Activated gamma-delta T cell treated with Interleukin-2 at 50 U/mL for 16 hours (primary cell): ENCODE measurements around the gene ASF1B.

Experiments
- DNase-seq: peaks from one replicate; pipeline ENCODE4 v3.0.0-alpha.2; 2020

The ASF1B gene

DNA sequence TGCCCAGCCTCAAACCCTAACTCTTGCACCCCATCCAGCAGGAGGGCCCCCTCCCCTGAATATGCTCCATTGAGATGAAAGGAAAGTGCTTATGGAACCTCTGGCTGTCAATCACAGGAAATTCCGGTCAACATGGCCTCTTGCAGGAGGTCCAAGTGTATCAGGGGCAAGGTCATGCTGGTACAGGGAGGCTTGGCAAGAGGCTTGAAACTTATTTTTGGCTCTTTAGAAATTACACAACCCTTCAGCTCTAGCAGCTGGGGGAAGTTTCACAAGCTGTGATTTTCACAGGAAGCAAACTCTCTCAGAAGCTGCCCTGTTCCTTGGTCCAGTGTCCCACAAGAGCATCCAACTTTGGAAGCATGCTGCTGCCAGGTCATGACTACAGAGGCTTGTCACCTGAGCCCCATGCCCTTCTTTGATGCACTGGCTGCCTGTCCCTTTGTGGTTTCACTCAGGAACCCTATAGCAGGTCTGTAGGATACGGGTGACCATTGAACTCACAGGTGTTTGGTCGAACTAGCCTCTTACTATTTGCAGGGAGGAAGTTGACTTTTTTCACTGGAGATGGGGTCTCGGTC lies 8.4 kb downstream of the ASF1B start:
- DNase-seq = no peak

DNA sequence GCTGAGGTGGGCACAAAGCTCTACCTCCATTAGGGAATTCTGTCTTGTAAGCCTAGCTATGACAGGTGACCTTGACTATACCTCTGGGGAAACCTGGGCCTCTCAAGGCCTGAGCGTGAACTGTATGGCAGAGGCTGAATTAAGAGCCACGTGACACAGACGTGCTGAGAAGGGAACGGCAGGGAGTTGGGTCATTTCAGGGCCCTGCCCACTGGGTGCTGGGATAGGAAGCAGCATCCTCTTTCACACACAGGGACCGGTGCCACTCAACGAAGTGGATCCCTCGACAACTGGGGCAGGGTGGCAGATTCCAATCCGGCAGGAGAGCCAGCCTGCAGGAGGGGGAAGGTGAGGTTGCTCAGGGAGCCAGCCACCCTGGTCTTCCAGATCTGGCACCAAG lies 9.2 kb downstream of the ASF1B start:
- no peak for DNase-seq

DNA sequence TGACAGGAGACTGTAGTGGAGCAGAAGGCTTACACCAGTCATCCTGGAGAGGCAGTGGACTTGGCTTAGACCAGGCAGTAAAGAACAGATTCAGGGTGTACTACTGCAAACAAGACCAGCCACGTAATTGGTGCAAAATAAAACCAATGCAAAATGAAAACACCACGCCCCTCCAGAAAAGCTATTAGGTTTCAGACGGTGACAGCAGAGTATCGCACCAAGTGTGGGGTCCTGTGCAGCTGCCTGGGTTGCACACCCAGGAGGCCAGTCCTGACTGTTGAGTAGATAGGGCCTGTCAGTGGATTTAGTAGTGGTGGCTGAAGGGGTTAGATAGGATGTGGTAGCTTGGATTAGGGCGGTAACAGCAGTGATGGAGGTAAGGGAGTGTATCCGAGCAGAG lies 13.5 kb downstream of the ASF1B start:
- no peak for DNase-seq

DNA sequence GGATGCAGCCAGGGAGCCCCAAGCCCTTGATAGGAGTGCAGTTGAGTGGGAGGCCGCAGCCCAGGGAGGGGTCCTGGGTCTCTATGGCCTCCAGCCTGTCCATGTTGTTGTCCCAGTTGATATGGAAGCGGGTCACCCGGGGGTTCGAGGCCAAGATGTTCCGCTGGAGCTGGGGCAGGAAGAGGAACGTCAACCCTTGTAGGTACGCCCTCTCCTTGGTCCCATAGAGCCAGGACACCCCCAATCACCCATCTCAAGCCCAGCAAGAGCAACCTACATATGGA lies 15.9 kb downstream of the ASF1B start:
- no peak for DNase-seq

DNA sequence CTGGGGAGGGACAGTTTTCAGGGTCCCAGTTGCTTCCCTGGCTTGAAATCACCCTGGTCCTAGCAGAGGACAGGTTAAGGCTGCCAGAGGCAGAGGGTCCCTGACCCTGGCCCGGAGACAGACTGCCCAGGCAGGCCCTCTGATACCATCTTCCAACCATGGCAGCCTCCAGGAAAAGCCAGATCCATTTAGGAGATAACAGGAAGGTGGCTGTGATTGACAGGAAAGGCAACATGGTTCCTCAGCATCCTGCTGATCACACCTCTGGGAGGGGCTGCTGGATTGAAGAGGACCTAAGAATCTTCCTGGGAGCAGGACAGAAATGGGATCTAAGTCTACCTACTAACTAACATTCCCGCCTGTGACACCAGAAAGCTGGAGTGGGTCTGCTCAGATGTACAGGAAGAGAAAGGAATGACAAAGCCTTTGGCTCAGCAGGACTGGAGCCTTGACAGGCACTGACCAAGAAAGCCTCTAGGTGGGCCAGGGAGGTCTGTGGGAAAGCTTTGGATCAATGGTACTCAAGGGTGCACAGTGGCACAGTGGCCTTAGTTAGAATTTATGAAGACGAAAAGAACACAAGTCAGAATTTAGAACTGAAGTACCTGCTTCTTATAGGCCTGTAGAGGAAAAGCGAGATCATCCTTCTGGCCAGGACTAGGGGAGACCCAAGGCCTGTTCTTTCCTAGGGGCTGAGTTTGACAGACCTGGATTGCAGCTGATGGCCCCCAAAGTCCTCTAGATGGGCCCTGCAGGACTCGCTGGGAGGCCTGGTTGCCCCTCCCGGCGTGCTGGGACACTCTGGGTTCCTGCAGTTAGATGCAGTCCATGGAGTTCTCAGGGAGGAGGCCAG lies 16.5 kb downstream of the ASF1B start:
- no peak for DNase-seq

DNA sequence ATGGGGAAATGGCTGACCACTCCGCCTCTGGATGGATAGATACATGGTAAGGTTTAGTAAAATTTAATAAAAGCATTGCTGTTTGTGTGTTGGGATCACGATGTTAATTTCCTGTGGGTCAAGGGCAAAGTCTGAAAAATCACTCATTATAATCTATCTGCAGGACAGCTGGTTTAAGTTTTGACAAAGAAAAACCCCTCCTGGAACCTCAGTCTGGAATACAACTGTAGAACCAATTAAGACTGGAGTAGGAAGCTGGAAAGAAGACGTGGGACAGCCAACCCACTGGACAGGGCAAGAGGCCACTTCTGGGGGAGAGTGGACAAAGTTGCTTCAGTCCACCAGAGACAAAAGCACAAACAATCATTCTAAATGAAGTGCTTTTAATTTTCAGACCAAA lies 17.2 kb downstream of the ASF1B start:
- no peak for DNase-seq

DNA sequence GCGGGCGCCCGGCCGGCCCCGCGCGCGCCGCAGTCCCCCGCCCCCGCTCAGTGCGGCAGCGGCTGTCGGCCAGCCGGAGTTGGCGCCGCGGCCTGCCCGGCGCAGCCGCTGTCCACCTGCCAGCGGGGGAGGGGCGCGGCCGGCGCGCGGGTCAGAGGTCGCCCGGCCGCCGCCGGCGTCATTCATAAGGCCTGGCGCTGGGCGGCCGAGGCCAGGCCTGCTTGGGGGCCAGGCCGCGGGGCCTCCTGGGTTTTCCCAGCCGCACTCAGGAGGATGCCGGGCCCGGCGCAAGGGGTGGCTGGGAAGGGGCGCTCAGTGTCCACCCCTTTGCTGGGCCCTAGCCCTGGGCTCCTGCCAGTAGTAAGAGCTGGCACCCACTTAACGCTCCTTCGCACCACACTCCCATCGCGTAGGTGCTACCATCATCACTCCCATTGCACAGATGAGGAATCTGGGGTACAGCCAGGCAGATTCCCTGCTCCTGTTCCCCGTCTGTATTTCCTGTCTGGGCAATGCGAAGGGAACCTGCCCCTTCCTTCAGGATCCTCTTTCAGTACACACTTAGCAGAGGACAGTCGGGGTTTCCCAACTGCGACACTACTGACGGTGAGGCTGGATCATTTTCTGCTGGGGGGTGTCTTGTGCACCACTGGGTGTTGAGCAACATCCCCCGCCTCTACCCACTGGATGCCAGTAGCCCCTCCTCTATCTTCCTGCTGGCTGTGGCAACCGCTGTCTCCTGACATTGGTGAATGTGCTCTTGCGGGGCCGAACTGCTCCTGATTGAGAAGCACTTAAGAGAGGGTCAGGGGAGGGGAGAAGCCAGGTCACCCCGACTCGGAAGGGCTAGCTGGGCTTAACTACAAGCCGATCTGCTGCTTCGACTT lies 18.0 kb downstream of the ASF1B start:
- DNase-seq = peak; percentile 36

DNA sequence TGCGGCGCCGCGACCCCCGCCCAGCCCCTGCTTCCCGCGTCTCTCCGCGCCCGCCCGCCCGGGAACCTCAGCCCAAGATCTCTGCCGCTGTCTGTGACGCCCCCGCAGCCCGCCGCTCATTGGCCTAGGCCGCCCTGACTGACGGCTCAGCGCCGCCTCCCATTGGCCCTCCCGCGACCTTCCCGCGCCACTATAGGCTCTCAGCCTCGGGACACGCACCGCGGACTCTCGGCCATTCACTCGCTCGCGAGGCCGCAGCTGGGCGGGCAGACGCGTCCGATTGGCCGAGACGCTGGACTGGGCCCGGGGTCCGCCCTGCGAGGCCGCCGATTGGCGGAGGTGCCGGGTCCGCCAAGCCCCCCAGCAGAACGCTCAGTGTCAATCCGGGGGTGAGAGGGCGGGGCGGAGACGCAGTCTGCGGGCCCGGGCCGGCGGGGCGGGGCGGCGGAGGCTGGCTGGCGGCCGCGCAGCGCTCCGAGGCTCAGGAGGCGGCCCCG lies 18.7 kb downstream of the ASF1B start, which contains the start of gene PRKACA:
PRKACA (minus strand) TSS at position 95 of the 497 bp plus-strand sequence. CDS start 215 bp downstream, outside the sequence.
- DNase-seq = peak; percentile 98

DNA sequence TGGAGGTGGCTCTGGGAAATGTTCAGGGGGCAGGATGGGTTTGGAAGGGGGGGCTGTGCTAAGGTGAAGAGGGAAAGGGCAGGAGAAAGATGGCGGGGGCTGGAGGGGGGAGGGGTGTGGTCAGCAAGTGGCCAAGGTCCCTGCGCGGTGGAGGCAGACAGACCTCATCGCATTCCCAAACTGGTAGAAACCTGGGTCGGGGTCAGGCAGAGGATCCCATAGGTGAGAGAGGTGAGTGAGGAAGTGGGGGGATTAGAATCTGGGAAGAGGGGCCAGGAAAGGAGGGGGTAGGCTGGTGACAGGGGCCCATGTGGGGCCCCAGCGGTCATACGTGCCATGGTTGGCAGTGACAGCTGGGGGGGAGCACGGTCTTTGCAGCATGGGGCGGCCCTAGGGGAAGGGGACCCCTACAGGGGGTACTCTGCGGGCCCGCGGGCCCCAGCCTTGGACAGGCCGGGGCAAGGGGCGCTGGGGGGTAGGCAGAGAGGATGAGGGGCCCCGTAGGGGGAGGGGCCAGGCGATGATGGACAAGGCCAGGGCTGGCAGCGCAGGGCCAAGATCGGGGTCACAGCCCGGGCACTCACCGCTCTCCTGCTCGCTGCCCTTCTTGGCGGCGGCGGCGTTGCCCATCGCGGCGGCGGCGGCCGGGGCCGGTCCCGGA lies 19.3 kb downstream of the ASF1B start:
- peak; percentile 14 for DNase-seq

DNA sequence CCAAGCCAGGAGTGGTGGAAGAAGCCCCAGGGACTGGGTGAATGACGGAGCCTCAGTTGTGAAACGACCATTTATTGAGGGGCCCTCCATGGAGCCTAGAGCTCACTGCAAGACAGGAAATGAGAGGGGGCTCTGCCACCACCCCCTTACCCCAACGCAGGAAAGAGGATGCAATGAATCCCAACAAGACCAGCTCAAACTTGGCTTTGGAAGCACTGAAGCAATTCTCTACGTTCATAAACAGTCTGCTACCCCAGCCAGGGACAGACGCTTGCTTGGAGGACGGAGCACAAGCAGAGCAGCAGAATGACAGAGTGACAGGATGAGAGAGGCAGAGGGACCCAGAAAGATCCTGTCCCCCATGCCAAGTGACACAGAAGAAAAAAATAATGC lies 19.9 kb downstream of the ASF1B start:
- no peak for DNase-seq

DNA sequence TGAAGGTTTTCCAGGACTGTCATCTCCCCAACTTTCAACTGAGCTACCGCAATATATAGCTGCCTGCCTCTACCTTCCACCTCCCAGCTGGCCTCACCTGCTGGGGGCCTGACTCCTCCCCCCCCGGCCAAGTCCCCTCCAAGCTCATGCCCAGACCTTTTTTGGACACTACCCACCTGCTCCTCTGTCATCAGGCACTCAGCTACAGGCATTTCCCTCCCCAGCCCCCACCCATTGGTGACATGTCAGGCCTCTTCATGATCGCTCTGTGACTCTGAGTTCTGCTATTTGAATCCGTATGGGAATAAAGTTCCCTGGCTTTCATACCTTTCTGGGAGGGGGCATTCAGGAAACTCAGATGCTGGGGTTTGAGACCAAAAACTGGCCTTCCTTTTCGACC lies 20.6 kb downstream of the ASF1B start:
- DNase-seq = no peak

DNA sequence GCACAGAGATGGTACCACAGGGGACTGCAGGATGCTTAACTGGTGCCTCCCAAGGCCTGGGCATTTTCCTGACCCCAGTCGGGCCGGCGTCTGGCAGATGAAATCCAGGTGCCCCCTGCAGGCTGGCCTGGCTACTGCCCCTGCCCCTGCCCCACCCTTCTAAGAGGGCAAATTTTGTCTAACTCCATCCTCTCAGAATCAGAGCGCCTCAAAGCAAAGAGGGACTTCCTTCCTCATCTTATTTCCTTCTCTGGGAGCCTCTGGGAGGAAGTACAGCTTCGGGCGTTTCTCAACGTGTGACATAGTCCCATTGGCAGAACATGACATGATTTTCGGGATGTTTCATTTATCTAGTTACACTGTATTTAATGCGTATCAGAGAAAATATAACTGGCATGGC lies 21.5 kb downstream of the ASF1B start:
- peak; percentile 40 for DNase-seq

DNA sequence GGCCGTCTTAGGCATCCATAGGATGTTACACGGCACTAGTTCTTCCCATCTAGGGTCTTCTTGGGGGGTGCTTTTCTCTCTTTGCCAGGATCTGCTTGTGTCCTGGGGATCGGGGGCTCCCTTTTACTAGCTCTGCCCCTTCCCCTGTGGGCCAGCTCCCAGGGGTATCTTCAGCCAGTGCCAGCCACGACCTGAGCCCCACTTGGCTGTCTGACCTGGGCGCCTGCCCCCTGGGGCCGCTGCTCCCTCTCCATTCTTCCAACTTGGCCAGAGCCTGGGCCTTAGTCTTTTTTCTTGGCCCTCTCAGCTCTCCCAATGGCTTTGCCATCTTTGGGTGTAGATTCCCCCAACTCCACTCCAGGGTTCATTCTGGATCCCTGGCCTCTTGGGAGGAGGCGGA lies 21.9 kb downstream of the ASF1B start:
- no peak for DNase-seq

DNA sequence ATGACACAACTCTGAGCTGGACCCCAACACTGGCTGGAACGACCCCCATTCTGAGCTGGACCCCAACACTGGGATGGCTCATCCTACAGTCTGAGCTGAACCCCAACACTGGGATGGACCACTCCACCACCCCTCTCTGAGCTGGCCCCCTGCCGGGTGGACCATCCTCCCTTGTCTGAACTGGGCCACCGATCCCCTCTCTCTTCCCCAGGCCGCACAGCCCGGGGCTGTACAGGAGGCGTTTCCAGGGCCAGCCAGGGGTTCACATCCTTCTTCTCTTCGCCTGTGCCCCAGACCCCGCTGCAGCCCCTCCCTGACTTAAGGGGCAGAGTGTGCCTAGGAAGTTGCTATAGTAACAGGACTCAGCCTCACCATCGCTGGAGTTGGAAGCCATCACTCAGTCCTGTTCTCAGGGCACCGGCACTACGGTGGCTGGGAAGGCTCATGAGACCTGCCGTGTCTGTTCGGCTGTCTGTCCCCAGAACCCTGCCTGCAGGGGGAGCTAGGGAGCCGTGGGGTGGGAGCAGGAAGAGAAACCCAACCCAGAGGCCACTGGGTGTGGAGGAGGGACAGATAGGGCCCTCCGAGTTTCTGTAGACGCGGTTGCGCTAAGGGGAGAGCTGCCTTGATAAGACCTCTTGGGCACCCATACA lies 22.5 kb downstream of the ASF1B start:
- peak; percentile 15 for DNase-seq

DNA sequence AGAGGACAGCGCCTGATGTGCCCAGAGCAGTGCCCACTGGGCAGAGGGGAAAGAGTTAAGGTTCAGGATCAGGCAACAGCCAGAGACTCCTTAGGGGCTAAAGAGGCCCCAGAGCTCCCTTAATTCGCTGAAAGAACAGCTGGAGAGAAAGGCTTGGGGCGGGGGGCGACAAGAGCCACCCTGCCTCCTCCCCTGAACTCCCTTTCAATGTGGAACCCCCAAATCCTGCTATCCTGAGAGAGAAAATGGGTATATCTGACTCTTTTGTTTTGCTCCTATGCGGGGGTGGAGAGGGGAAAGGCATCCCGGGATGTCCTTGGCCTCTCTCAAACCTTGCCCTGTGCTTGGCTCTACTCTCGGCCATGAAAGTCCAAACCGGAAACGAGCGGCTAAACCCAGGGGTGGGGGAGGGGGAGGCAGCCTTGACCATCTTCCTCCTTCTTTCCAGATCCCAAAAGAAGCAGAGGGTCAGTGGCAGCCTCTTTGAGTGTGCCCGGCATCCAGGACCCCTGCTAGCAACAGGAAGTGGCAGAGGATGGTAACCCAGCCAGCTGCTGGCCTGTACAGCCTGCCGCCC lies 23.5 kb downstream of the ASF1B start:
- DNase-seq = no peak

DNA sequence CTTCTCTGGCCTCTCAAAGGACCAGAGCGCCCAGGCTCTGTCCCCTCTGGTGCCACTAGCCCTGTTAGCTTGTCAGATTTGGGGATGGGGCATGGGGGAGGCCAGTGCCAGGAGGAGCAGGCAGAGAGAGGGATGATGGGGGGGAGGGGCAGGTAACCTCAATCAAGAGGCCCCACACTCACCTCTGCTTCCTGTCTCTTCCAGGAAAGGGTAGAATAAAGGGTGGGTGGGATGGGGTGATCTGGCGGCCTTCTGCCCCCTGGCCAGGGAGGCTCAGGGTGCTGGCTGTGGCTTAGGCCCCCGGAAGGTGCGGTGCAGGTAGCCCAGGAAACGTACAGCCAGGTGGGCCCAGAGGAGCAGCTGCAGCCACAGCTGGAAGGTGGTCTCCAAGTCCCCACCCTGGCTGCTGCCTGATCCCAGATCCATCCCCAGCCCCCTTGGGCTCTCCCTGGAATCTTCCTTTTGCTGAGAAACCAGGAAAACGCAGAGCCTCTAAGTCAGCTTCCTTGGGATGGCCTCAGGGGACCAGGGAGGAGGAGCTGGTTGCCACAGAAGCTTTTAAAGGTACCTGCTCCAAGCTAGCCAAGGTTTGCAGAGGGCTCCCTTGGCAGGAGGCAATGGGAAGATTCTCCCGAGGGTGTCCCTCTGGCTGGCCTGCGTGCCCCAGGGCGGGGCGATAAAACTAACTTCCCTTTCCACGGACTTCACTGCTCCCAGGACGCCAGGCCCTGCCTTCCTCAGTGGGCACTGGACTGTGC lies 24.2 kb downstream of the ASF1B start:
- DNase-seq = no peak

DNA sequence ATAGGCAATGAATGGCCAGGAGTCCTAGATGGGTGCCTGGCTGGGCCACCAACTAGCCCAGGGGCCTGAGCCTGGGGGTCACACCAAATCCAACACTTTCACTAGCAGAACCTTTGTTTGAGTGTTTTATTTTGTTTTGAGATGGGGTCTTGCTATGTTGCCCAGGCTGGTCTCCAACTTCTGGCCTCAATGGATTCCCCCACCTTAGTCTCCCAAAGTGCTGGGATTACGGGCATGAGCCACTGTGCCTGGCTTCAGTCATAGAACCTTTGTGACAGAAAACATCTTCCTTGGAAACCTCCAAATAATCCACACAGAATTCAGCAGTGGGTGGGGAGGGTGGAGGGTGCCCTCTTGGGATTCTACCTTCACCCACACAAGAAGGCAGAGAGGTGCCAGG lies 24.9 kb downstream of the ASF1B start:
- DNase-seq = no peak

DNA sequence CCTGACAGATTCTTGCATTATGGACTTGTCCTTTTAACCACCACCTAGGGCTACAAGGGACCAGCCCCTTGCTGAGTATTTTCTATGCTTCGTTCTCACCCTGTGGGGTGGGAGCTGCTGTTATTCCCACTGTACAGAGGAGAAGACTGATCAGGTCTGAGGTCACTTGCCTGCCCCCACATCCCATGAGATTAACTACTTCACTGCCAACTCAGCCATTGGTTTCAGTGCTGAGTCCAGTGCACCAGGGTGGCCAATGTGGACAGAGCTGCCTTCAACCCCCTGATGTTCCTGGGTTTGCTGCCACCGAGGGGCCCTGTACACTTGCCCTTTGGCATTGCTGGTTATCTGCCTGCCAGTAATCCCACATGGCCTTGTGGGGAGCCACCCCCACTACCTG lies 25.7 kb downstream of the ASF1B start:
- DNase-seq = no peak

DNA sequence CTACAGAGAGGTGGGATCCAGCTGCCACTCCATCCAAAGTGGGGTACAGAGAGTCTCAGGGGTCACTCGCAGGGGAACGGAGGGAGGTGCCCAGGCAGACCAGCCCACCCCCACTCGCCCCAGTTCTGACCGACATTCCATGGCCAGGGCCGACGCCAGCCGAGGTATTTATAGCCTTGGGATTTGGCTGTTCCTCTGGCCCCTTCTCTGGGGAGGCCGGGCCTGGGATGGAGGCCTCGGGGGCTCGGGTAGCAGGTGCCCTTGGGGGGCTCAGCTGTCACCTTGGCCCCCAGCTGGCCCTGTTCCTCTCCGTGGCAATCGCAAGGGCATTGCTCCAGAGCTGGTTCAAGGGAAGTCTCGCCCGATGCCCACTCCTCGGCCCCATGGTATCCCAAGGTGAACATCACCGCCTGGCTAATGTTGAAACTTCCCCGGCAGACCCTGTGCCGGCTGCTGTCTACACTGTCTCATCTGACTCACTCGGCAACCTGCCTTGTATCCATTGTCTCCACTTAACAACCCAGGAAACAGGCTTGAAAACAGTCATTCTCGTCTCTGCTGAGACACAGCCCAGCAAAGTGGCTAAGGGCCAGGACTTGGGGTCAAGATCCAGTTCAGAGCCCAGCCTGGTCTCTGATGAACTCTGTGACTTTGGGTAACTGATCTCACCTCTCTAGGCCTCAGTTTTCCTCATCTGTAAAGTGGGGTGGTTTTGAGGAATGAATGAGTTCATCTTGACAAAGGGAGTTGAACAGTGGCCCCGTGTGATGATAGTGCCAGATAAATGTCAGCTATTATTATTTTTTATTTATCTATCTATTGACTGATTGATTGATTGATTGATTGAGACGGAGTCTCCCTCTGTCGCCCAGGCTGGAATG lies 28.6 kb downstream of the ASF1B start:
- no peak for DNase-seq

DNA sequence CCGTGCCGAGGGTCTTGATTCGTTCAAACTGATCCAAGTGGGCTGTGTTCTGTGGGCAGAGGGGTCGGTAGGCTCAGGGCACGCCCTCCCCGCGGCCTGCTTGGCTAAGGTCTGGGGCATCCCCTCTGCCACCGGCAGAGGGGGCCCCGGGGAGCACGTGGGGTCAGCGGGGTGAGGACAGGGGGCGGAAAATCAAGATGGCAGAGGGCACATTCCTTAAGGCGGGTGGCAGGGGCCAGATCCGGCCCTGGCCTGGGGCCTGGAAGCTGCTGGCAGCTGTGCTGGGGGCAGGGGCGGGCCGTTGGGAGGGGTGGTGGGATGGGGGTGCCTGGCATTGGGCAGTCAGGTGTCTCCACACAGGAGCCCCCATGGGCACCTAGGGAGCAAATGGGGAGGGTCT lies 29.5 kb downstream of the ASF1B start:
- no peak for DNase-seq
